B cell (primary cell): ENCODE results near the gene ARHGEF17. TPM values are rescaled to one million over a fixed set of nuclear protein-coding genes. Genes with fewer than 3 reads are reported as not detected.

Source experiments
- ATAC-seq: fragments of 200-7000 bp; cut with Tn5 transposase; one replicate; pipeline ENCODE4 v1.10.0; 2021; ENCODE audit warnings: low read depth, mild to moderate bottlenecking, moderate number of reproducible peaks, moderate library complexity
- CTCF ChIA-PET: fragments of 350-600 bp; sonication (Branson Sonifier 250); formaldehyde crosslinking; loops from one replicate; lab custom pipeline; 2021; ENCODE audit warnings: antibody characterized with exemption, inconsistent platforms; lab: Charles Lee
- POLR2A ChIA-PET: fragments of 350-600 bp; sonication (Branson Sonifier 250); formaldehyde crosslinking; loops from one replicate; lab custom pipeline; 2021; ENCODE audit warnings: antibody characterized with exemption; lab: Charles Lee
- DNase-seq: peaks from one replicate; pipeline ENCODE4 v3.0.0; 2013
- H2AFZ ChIP-seq: 2 replicates; pipeline ENCODE4 v1.6.1; 2012; ENCODE audit warnings: mild to moderate bottlenecking, low read depth, low read length; ENCODE audit not compliant: insufficient read depth, poor library complexity, severe bottlenecking
- H3K27ac ChIP-seq, 2 donors: 1 replicate in 1 of 2; 2 replicates in 1 of 2; pipeline ENCODE4 v1.5.1; 2012 to 2013; ENCODE audit warnings: low read length in 2 of 2, mild to moderate bottlenecking in 2 of 2, moderate library complexity in 1 of 2
- H3K27me3 ChIP-seq, 4 experiments: fragments of 200-600 bp in 1 of 4; sonication (generic) in 1 of 4; replicated peaks in 1 of 4; 1 replicate in 2 of 4; 2 replicates in 2 of 4; pipeline versions ENCODE4 v1.6.1 to v1.7.0; 2013 to 2016; ENCODE audit warnings: low read length in 3 of 4, mild to moderate bottlenecking in 2 of 4, mixed read lengths in 1 of 4, moderate library complexity in 1 of 4; ENCODE audit not compliant: insufficient read depth in 4 of 4, control insufficient read depth in 3 of 4; ENCODE audit errors: control extremely low read depth in 1 of 4
- H3K36me3 ChIP-seq, 2 experiments: replicated peaks in 1 of 2; 1 replicate in 1 of 2; 2 replicates in 1 of 2; pipeline versions ENCODE4 v1.6.1 to v1.7.1; 2013; ENCODE audit warnings: low read length in 1 of 2; ENCODE audit not compliant: insufficient read depth in 2 of 2, control insufficient read depth in 1 of 2; ENCODE audit errors: control extremely low read depth in 1 of 2, extremely low read depth in 1 of 2
- H3K4me1 ChIP-seq, 2 donors: fragments of 200-600 bp in 1 of 2; sonication (generic) in 1 of 2; 1 replicate in 1 of 2; 2 replicates in 1 of 2; pipeline versions ENCODE4 v1.5.1 to v1.6.1; 2013 to 2017; ENCODE audit warnings: low read length in 2 of 2; ENCODE audit not compliant: control insufficient read depth in 2 of 2, insufficient read depth in 2 of 2
- H3K4me2 ChIP-seq: replicated peaks from 2 replicates; pipeline ENCODE3; 2012; ENCODE audit warnings: mild to moderate bottlenecking, low read depth, low read length; ENCODE audit not compliant: poor library complexity, severe bottlenecking
- H3K4me3 ChIP-seq, 5 experiments: fragments of 200-600 bp in 1 of 5; sonication (generic) in 1 of 5; 1 replicate in 3 of 5; 2 replicates in 2 of 5; pipeline versions ENCODE4 v1.5.1 to v1.7.0; 2011 to 2016; ENCODE audit warnings: low read length in 4 of 5, mild to moderate bottlenecking in 4 of 5, low read depth in 2 of 5, control low read depth in 1 of 5, moderate library complexity in 1 of 5; ENCODE audit not compliant: insufficient read depth in 1 of 5; ENCODE audit errors: control extremely low read depth in 1 of 5, extremely low read depth in 1 of 5
- H3K79me2 ChIP-seq: fragments of 200-600 bp; sonication (generic); one replicate; pipeline ENCODE4 v1.6.0; 2016; ENCODE audit warnings: low read length; ENCODE audit not compliant: control insufficient read depth, insufficient read depth
- H3K9ac ChIP-seq: fragments of 200-600 bp; sonication (generic); 2 replicates; pipeline ENCODE4 v1.6.1; 2017; ENCODE audit warnings: mild to moderate bottlenecking, low read length, moderate library complexity
- H3K9me3 ChIP-seq, 3 donors: one replicate each; pipeline versions ENCODE4 v1.6.1 to v1.7.1; 2013; ENCODE audit warnings: low read length in 2 of 3; ENCODE audit not compliant: control insufficient read depth in 2 of 3, insufficient read depth in 1 of 3; ENCODE audit errors: control extremely low read depth in 1 of 3
- H4K20me1 ChIP-seq: 2 replicates; pipeline ENCODE4 v1.6.0; 2012; ENCODE audit warnings: mild to moderate bottlenecking, low read length; ENCODE audit not compliant: insufficient read depth, control insufficient read depth, poor library complexity, severe bottlenecking
- H3K27ac Mint-ChIP-seq: one replicate; pipeline ENCODE4 v1.8.0; 2021; ENCODE audit warnings: mixed read lengths
- H3K27me3 Mint-ChIP-seq: one replicate; pipeline ENCODE4 v1.8.0; 2021; ENCODE audit warnings: mixed read lengths
- H3K4me1 Mint-ChIP-seq: one replicate; pipeline ENCODE4 v1.8.0; 2021; ENCODE audit warnings: mixed read lengths
- H3K4me3 Mint-ChIP-seq: one replicate; pipeline ENCODE4 v1.8.0; 2021; ENCODE audit warnings: mixed read lengths
- H3K9me3 Mint-ChIP-seq: one replicate; pipeline ENCODE4 v1.8.0; 2022; ENCODE audit warnings: mixed read lengths; ENCODE audit not compliant: insufficient read depth
- CTCF ChIP-seq: fragments of 200-600 bp; IDR thresholded peaks from one replicate; pipeline ENCODE4 v1.8.0; 2022; ENCODE audit warnings: antibody characterized with exemption, mild to moderate bottlenecking
- EZH2 ChIP-seq: IDR thresholded peaks from 2 replicates; pipeline ENCODE4 v1.6.1; 2012; ENCODE audit warnings: borderline replicate concordance, low read depth, mild to moderate bottlenecking, moderate library complexity, low read length; ENCODE audit not compliant: insufficient read depth, poor library complexity, severe bottlenecking
- WGBS: methylation state at CpG from one replicate; pipeline ENCODE4 v1.1.5; 2013; ENCODE audit warnings: missing lambda C conversion rate; ENCODE audit not compliant: insufficient coverage; 5-methylcytosine and 5-hydroxymethylcytosine counted together
- intact Hi-C: fragments of 100-400 bp; cut with micrococcal nuclease; formaldehyde crosslinking; loops from one replicate; pipeline ENCODE4 v1.10.0; 2022
- polyA plus RNA-seq: library from polyadenylated mRNA; depleted of rRNA; stranded (reverse); fragments of >200 nt; gene quantifications from 2 replicates; pipeline ENCODE4 v1.2.3, GENCODE V29; 2012
- total RNA-seq, 2 donors: library from RNA; stranded (reverse); fragments of 120-200 nt in 1 of 2; gene quantifications; 1 replicate in 1 of 2; 2 replicates in 1 of 2; pipeline versions ENCODE4 v1.2.3 to v1.2.4, GENCODE V29; 2013 to 2022

The ARHGEF17 gene
- total and polyA plus RNA-seq, 2 donors (not counting 1 experiment from before 2014, with no cell fraction given): 0.05 TPM; not detected in 1

- peaks cover 12% of the 10 kb centered on the region for H3K4me1 Mint-ChIP-seq
- peaks cover 19% of the 10 kb centered on the region for H3K27me3 Mint-ChIP-seq
- ChIA-PET CTCF (interaction anchor here (0.6 to 10.9 kb wide), 15 partner anchors 10 to 416 kb away, joined by 3 to 104 read pairs (median 4); partner anchors contain the start of gene ARHGEF17), POLR2A (interaction anchor here (0.6 kb wide), 1 partner anchor 43 kb away, joined by 7 read pairs; no protein-coding TSS in a partner anchor)
- Histone ChIP-seq H4K20me1 (no peaks in the 10 kb centered on the region), H3K27me3 (peaks cover 0 to 38% (median 0%) of the 10 kb centered on the region in 4 experiments), H3K4me2 (no peak overlapping the region), H3K36me3 (no peaks in the 10 kb centered on the region), H2AFZ (no peak overlapping the region), H3K27ac (no peak overlapping the region), H3K4me3 (no peak overlapping the region), H3K9me3 (no peaks in the 10 kb centered on the region), H3K79me2 (no peaks in the 10 kb centered on the region), H3K9ac (no peak overlapping the region), H3K4me1 (peaks cover 9 to 16% of the 10 kb centered on the region in 2 donors)
- no peak overlapping the region for H3K4me3 Mint-ChIP-seq
- H3K27ac Mint-ChIP-seq: no peak overlapping the region
- ATAC-seq: no peak
- no peaks in the 10 kb centered on the region for H3K9me3 Mint-ChIP-seq
- intact Hi-C loops: loop anchor here (1.0 kb wide), 1 partner anchor 41 kb away; no protein-coding TSS in a partner anchor
- DNase-seq: no peak
- TF ChIP-seq CTCF (no peak), EZH2 (no peak)
These were observed 13.5 kb upstream of the ARHGEF17 start for GRCh38 chr11:73294604-73295003.

DNA sequence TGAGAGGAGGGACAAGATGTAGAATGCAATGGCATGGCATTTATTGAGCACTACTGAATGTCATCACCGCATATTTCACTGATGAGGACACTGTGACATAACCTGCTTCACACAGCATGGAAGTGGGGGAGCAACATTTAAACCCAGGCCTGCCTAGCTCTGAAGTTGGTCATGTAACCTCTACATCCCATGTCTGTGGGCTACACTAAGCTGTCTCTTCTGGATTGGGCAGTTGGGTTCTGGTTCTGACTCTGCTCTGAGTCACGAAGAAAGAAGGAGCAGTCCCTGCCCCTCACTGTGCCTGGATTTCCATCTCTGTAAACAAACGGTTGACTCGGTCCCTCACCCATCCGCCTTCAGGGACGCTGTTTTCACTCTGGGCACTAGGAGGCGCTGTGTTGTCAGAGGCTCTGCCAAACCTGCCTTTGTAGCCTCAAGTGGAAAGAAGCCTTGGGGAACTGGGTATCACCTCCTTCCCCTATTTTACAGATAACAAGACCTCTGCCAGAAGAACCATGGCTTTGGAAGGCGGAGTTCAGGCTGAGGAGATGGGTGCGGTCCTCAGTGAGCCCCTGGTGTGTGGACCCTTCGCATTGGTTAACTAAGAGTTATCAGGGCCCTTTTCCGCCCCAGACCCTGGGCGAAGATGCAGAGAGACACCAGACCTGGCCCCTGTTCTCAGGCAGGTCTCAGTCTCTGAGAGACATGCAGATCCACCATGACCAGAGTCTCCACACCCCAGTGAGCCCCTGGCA is 12.7 kb upstream of the ARHGEF17 start:
- Histone ChIP-seq H3K9ac (no peak overlapping the region), H3K4me2 (no peak overlapping the region), H3K27ac (no peak overlapping the region), H2AFZ (peak overlapping the region; percentile 13), H3K9me3 (no peaks in the 10 kb centered on the region), H3K4me1 (peaks cover 4 to 8% of the 10 kb centered on the region in 2 donors), H3K4me3 (no peak overlapping the region), H3K79me2 (no peaks in the 10 kb centered on the region), H3K27me3 (peaks cover 0 to 42% (median 0%) of the 10 kb centered on the region in 4 experiments), H3K36me3 (no peaks in the 10 kb centered on the region), H4K20me1 (no peaks in the 10 kb centered on the region)
- Mint-ChIP-seq H3K4me3 (no peak overlapping the region), H3K27ac (no peak overlapping the region), H3K4me1 (peaks cover 8% of the 10 kb centered on the region), H3K27me3 (peaks cover 19% of the 10 kb centered on the region), H3K9me3 (no peaks in the 10 kb centered on the region)
- DNase-seq (peak; percentile 82), ATAC-seq (peak; percentile 86)
- CTCF ChIA-PET: interaction anchor here (0.6 to 10.9 kb wide), 16 partner anchors 10 to 416 kb away, joined by 3 to 104 read pairs (median 4); partner anchors contain the start of gene ARHGEF17
- TF ChIP-seq CTCF: peak; percentile 90
- no peak for TF ChIP-seq EZH2
- intact Hi-C loops: loop anchor here (1.0 kb wide), 1 partner anchor 40 kb away; no protein-coding TSS in a partner anchor
- 41% methylated on average over 11 of the region's 12 CpGs for WGBS
- POLR2A ChIA-PET: no interaction called here
